ENCODE data around the gene PCDHA10.

PCDHA10 gene

DNA sequence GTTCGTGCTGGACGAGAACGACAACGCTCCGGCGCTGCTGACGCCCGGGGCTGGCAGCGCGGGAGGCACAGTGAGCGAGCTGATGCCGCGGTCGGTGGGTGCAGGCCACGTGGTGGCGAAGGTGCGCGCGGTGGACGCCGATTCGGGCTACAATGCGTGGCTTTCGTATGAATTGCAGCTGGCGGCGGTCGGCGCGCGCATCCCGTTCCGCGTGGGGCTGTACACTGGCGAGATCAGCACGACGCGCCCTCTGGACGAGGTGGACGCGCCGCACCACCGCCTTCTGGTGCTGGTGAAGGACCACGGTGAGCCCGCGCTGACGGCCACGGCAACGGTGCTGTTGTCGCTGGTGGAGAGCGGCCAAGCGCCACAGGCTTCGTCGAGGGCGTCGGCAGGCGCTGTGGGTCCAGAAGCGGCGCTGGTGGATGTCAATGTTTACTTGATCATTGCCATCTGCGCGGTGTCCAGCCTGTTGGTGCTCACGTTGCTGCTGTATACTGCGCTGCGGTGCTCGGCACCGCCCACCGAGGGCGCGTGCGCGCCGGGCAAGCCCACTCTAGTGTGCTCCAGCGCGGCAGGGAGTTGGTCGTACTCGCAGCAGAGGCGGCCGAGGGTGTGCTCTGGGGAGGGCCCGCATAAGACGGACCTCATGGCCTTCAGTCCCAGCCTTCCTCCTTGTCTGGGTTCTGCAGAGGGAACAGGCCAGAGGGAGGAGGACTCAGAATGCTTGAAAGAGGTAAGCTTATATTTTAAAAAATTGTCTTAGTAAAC lies 28.4 kb downstream of the PCDHA10 start:
- DNase-seq (ENCODE audit: low spot score) = no peak

DNA sequence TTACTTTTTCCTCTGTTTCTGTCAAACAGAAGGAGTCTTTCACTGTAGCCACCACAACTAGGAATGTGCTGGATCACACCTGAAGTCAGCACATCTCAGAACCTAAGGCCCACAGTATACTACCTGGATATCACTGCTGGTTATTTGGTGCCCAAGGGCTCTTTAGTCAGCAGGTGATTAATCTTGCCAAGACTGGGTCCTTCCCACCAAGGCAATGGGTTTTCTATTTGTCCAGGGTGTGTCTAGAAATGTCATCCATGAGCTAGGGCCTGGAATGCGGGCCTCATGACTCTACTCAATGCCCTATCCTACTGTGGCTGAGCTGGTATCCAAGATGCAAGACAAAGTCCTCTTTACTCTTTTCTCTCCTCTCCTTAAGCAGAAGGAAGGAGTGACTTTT lies 60.6 kb downstream of the PCDHA10 start:
- no peak for DNase-seq (ENCODE audit: low spot score)
